Caco-2 (cell line): ENCODE results near the gene CLECL1. TPM values are rescaled to one million over a fixed set of nuclear protein-coding genes. Genes with fewer than 3 reads are reported as not detected.

Experiments used
- Bru-seq: library from RNA; stranded (reverse); fragments of 400-500 nt; gene quantifications from one replicate; lab custom pipeline; 2021; lab: Mats Ljungman, UMichigan
- BruChase-seq, 2 experiments: library from RNA; stranded (reverse); fragments of 400-500 nt; gene quantifications; one replicate each; lab custom pipeline; 2021; lab: Mats Ljungman, UMichigan
- BruUV-seq: library from RNA; stranded (reverse); fragments of 400-500 nt; replicated peaks from 2 replicates; lab custom pipeline; 2021; lab: Mats Ljungman, UMichigan
- CTCF ChIA-PET: fragments of 300-600 bp; sonication (Branson Sonifier 250); formaldehyde crosslinking; loops from one replicate; lab custom pipeline; 2022; ENCODE audit warnings: antibody characterized with exemption; lab: Charles Lee
- POLR2A ChIA-PET: fragments of 300-600 bp; sonication (Branson Sonifier 250); formaldehyde crosslinking; loops from one replicate; lab custom pipeline; 2022; ENCODE audit warnings: antibody characterized with exemption; lab: Charles Lee
- DNase-seq, 2 experiments: peaks; one replicate each; pipeline versions ENCODE4 v3.0.0 to v3.0.0-alpha.2; 2020 to 2022
- H3K27me3 ChIP-seq: replicated peaks from 2 replicates; pipeline ENCODE4 v1.6.0; 2011; ENCODE audit warnings: low read length; ENCODE audit not compliant: control insufficient read depth, insufficient read depth
- H3K36me3 ChIP-seq: 2 replicates; pipeline ENCODE4 v1.5.1; 2011; ENCODE audit warnings: low read length; ENCODE audit not compliant: control insufficient read depth, insufficient read depth
- H3K4me1 ChIP-seq: fragments of 250-450 bp; sonication (Bioruptor Pico); 2 replicates; pipeline ENCODE4 v1.5.1; 2020; ENCODE audit warnings: mild to moderate bottlenecking
- H3K4me3 ChIP-seq: 2 replicates; pipeline ENCODE4 v1.5.1; 2011; ENCODE audit warnings: low read depth, mild to moderate bottlenecking, control low read depth, low read length
- H3K9me3 ChIP-seq: fragments of 250-450 bp; sonication (Bioruptor Pico); 2 replicates; pipeline ENCODE4 v1.5.1; 2020; ENCODE audit warnings: mild to moderate bottlenecking, moderate library complexity
- H3K27ac Mint-ChIP-seq: one replicate; pipeline ENCODE4 v1.8.0; 2022; ENCODE audit warnings: mixed read lengths; ENCODE audit not compliant: unreplicated experiment
- H3K27me3 Mint-ChIP-seq: one replicate; pipeline ENCODE4 v1.8.0; 2022; ENCODE audit warnings: mixed read lengths; ENCODE audit not compliant: insufficient read depth, unreplicated experiment
- H3K36me3 Mint-ChIP-seq: one replicate; pipeline ENCODE4 v1.8.0; 2022; ENCODE audit warnings: mild to moderate bottlenecking, mixed read lengths; ENCODE audit not compliant: insufficient read depth, unreplicated experiment
- H3K4me1 Mint-ChIP-seq: one replicate; pipeline ENCODE4 v1.8.0; 2022; ENCODE audit warnings: low read depth, mixed read lengths; ENCODE audit not compliant: unreplicated experiment
- H3K4me3 Mint-ChIP-seq: one replicate; pipeline ENCODE4 v1.8.0; 2022; ENCODE audit warnings: mild to moderate bottlenecking, moderate library complexity, mixed read lengths; ENCODE audit not compliant: unreplicated experiment
- H3K9me3 Mint-ChIP-seq: one replicate; pipeline ENCODE4 v1.8.0; 2022; ENCODE audit warnings: mixed read lengths; ENCODE audit not compliant: unreplicated experiment
- CTCF ChIP-seq, 2 experiments: fragments of 200-600 bp in 1 of 2; IDR thresholded peaks; 1 replicate in 1 of 2; 2 replicates in 1 of 2; pipeline versions ENCODE4 v1.5.1 to v1.8.0; 2011 to 2022; ENCODE audit warnings: antibody characterized with exemption in 1 of 2, control low read depth in 1 of 2, inconsistent platforms in 1 of 2, low read depth in 1 of 2, low read length in 1 of 2, mild to moderate bottlenecking in 1 of 2, moderate library complexity in 1 of 2; ENCODE audit not compliant: insufficient read depth in 1 of 2, severe bottlenecking in 1 of 2, unreplicated experiment in 1 of 2
- intact Hi-C: fragments of 100-400 bp; cut with micrococcal nuclease; formaldehyde crosslinking; loops from one replicate; pipeline ENCODE4 v1.10.0; 2022; ENCODE audit not compliant: unreplicated experiment
- long read RNA-seq: library from polyadenylated mRNA; stranded (forward); transcript quantifications from one replicate; pipeline ENCODE4 v2.0.0, GENCODE V29; 2022
- total RNA-seq: library from RNA; stranded (reverse); gene quantifications from 2 replicates; pipeline ENCODE4 v1.2.3, GENCODE V29; 2022

CLECL1 gene
- total RNA-seq (not detected in 2 replicates), Bru-seq, nascent RNA (not detected), BruChase-seq, experiment 1, labeled RNA remaining after a 2-hour chase (not detected), BruChase-seq, experiment 2, labeled RNA remaining after a 6-hour chase (not detected)
- long read RNA-seq, result 0 reads

GRCh38 chr12:9732921-9733461, at the start of gene CLECL1:
TSS of gene CLECL1 (minus strand) at chr12:9733097.
- no TSS peak for BruUV-seq
- H3K27ac Mint-ChIP-seq, result no peak within 1 kb of the TSS
- H3K36me3 Mint-ChIP-seq, result no peaks in the 10 kb centered on the region
- ChIA-PET CTCF (no interaction called here), POLR2A (no interaction called here)
- no peak within 1 kb of the TSS for H3K4me3 Mint-ChIP-seq
- TF ChIP-seq CTCF (IDR thresholded peaks at IDR 0.05; ENCODE audit: insufficient read depth in 1 of 2, low read depth in 1 of 2, low read length in 1 of 2, severe bottlenecking in 1 of 2, unreplicated experiment in 1 of 2), result no peak
- no peak within 1 kb of the TSS for H3K4me3 ChIP-seq
- intact Hi-C loops, result no loop called here
- no peak for DNase-seq
- H3K36me3 ChIP-seq, result no peaks in the 10 kb centered on the region
- no peaks in the 10 kb centered on the region for H3K4me1 ChIP-seq
- no peaks in the 10 kb centered on the region; the same call in 1 of the 2 replicates for H3K27me3 ChIP-seq
- H3K9me3 Mint-ChIP-seq, result no peaks in the 10 kb centered on the region
- H3K9me3 ChIP-seq, result no peaks in the 10 kb centered on the region
- H3K4me1 Mint-ChIP-seq, result no peaks in the 10 kb centered on the region
- H3K27me3 Mint-ChIP-seq, result peaks cover 11% of the 10 kb centered on the region

GRCh38 chr12:9781360-9781759, 48.5 kb upstream of the CLECL1 start:
- no peaks in the 10 kb centered on the region for H3K4me1 ChIP-seq
- no peaks in the 10 kb centered on the region for H3K36me3 ChIP-seq
- no peak for DNase-seq
- Mint-ChIP-seq H3K27me3 (peaks cover 12% of the 10 kb centered on the region), H3K9me3 (no peaks in the 10 kb centered on the region), H3K27ac (no peak overlapping the region), H3K4me1 (no peaks in the 10 kb centered on the region), H3K4me3 (no peak overlapping the region), H3K36me3 (no peaks in the 10 kb centered on the region)
- ChIA-PET CTCF (no interaction called here), POLR2A (interaction anchor here (0.6 kb wide), 1 partner anchor 1950 kb away, joined by 6 read pairs; no protein-coding TSS in a partner anchor)
- TF ChIP-seq CTCF (IDR thresholded peaks at IDR 0.05; ENCODE audit: insufficient read depth in 1 of 2, low read depth in 1 of 2, low read length in 1 of 2, severe bottlenecking in 1 of 2, unreplicated experiment in 1 of 2), result no peak
- no peaks in the 10 kb centered on the region for H3K9me3 ChIP-seq
- H3K27me3 ChIP-seq, result no peaks in the 10 kb centered on the region
- no peak overlapping the region for H3K4me3 ChIP-seq
- no TSS peak for BruUV-seq
- intact Hi-C loops, result no loop called here

- DNase-seq, result no peak
- Histone ChIP-seq H3K4me1 (no peaks in the 10 kb centered on the region), H3K27me3 (no peaks in the 10 kb centered on the region), H3K4me3 (no peak overlapping the region), H3K36me3 (no peaks in the 10 kb centered on the region), H3K9me3 (no peaks in the 10 kb centered on the region)
- Mint-ChIP-seq H3K27me3 (peaks cover 15% of the 10 kb centered on the region), H3K4me1 (no peaks in the 10 kb centered on the region), H3K4me3 (no peak overlapping the region), H3K9me3 (no peaks in the 10 kb centered on the region), H3K36me3 (no peaks in the 10 kb centered on the region), H3K27ac (no peak overlapping the region)
- CTCF ChIA-PET, result no interaction called here
- TF ChIP-seq CTCF (IDR thresholded peaks at IDR 0.05; ENCODE audit: insufficient read depth in 1 of 2, low read depth in 1 of 2, low read length in 1 of 2, severe bottlenecking in 1 of 2, unreplicated experiment in 1 of 2), result no peak
- POLR2A ChIA-PET, result interaction anchor here (0.7 kb wide), 1 partner anchor 61 kb away, joined by 3 read pairs; no protein-coding TSS in a partner anchor
- intact Hi-C loops, result no loop called here
- no TSS peak for BruUV-seq
These were observed 46.3 kb upstream of the CLECL1 start for GRCh38 chr12:9779209-9779608.
